Retinal pigment epithelial cell (primary cell): ENCODE results near the gene PTPN1.

Source experiments
- DNase-seq: peaks from one replicate; pipeline ENCODE4 v3.0.0-alpha.2; 2010; ENCODE audit warnings: low read depth
- H3K4me3 ChIP-seq: 2 replicates; pipeline ENCODE4 v1.5.1; 2011; ENCODE audit warnings: mild to moderate bottlenecking, low read length, control low read depth, moderate library complexity
- CTCF ChIP-seq: conservative IDR thresholded peaks from 2 replicates; pipeline ENCODE4 v1.5.1; 2011; ENCODE audit warnings: low read depth, low read length, control low read depth, inconsistent platforms

Gene PTPN1

DNA sequence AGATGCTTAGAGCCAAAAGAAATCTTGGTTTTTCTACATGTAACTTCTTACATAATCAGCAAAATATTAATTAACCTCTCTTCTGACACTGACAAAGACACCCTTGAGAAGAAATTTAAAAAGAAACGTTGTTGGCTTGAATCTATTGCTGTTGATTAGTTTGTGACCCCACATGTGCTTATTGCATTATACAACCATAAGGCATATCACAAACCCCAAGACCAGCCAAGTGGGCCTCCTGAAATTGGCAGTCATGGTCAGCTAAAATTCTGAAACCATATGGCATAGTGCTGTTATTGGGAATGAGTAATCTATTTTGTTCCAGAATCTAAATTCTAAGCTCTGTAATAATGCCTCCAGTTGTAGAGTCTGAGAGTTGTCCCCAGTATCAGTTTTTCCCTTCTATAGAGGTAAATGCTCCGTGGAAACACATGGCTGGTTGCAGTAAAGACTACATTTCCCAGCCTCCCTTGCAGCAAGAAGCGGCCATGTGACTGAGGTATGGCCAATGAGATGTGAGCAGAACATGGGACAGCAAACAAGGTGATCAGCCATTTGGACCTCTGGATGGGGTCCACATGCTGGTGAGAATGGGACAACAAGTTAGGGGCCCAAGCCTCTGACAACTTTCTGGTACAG is 42.3 kb upstream of the PTPN1 start:
- no peak for DNase-seq
- TF ChIP-seq CTCF, result no peak
- H3K4me3 ChIP-seq, result no peak overlapping the region

DNA sequence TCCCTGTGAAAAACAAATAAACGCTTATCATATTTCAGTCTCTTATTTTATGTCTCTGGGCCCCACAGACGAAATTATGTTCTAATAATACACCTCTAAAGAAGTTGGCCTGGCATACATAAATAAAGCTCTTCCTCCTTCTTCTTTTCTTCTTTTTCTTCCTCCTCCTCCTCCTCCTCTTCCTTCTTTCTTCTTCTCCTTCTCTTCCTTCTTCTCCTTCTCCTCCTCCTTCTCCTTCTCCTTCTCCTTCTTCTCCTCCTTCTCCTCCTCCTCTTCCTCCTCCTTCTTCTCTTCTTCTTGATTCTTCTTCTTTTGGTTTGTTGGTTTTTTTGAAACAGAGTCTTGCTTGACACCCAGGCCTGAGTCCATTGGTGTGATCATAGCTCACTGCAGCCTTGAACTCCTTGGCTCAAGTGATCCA is 41.8 kb upstream of the PTPN1 start:
- TF ChIP-seq CTCF, result no peak
- DNase-seq, result no peak
- H3K4me3 ChIP-seq, result no peak overlapping the region

- TF ChIP-seq CTCF, result no peak
- no peak overlapping the region for H3K4me3 ChIP-seq
- no peak for DNase-seq
Observed at GRCh38 chr20:50469176-50469723, 40.9 kb upstream of the PTPN1 start.

DNA sequence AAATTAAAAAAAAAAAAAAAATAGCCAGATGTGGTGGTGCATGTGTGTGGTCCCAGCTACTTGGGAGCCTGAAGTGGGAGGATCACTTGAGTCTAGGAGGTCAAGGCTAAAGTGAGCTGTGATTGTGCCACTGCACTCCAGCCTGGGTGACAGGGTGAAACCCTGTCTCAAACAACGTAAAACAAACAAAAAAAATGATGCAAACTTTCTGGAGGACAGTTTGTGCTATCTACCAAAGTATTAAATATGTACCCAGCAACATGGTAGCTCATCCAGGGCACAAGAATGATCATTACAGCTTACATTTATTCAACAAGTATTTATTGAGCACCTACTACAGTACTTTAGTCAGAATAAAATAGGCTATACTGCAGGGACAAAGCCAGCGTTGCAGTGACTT is 40.4 kb upstream of the PTPN1 start:
- TF ChIP-seq CTCF, result no peak
- no peak for DNase-seq
- H3K4me3 ChIP-seq, result no peak overlapping the region

DNA sequence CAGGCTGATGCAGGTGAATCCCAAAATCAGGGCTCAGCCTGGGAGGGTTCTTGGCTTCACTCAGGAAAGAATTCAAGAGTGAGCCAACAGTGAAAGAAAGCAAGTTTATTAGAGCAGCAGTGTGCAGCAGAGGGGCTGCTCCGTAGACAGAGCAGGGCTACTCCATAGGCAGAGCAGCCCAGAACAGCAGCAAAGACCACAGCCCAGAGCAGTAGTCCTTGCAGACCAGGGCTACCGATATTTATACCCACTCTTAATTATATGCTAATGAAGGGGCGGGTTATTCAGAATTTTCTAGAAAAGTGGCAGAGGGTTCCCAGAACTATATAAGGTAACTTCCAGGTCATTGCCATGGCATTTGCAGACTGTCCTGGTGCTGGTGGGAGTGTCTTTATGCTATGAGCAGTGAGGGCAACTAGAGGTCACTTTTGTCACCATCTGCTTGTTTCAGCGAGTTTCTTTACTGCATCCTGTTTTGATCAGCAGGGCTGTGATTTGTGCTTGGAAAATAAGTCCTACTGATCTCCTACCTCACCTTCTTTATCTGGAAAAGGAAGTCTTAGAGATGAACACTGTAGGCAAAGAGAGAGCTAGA is 39.8 kb upstream of the PTPN1 start:
- TF ChIP-seq CTCF, result no peak

GRCh38 chr20:50471231-50471630 is 39.0 kb upstream of the PTPN1 start:
- TF ChIP-seq CTCF, result no peak
- H3K4me3 ChIP-seq, result no peak overlapping the region
- DNase-seq, result no peak

More for the DNA sequence above, 39.8 kb upstream of the PTPN1 start:
- H3K4me3 ChIP-seq, result no peak overlapping the region
- no peak for DNase-seq
